Measurements from ENCODE around the gene RANBP3.

Gene RANBP3

GRCh38 chr19:6011206-6011605 lies 33.3 kb upstream of the RANBP3 start:
- H3K4me2 ChIP-seq (ENCODE audit: low read length): no peak overlapping the region
- no peaks in the 10 kb centered on the region for H3K9me3 ChIP-seq (ENCODE audit: low read length)
- TF ChIP-seq EZH2 (IDR thresholded peaks at IDR 0.05; ENCODE audit: borderline replicate concordance, low read length) (no peak), CTCF (IDR thresholded peaks at IDR 0.05; ENCODE audit: low read length) (no peak)
- H3K36me3 ChIP-seq (ENCODE audit: insufficient read depth, low read length): no peaks in the 10 kb centered on the region
- H4K20me1 ChIP-seq (ENCODE audit: insufficient read depth, low read length): no peaks in the 10 kb centered on the region
- H3K4me3 ChIP-seq (ENCODE audit: low read depth, low read length, poor library complexity, severe bottlenecking): no peak overlapping the region
- H3K9ac ChIP-seq (ENCODE audit: low read length): no peak overlapping the region
- H3F3A ChIP-seq (ENCODE audit: insufficient read depth, low read length): no peaks in the 10 kb centered on the region
- H3K4me1 ChIP-seq (ENCODE audit: insufficient read depth, low read length, severe bottlenecking): no peaks in the 10 kb centered on the region
- no peaks in the 10 kb centered on the region for H3K9me2 ChIP-seq (ENCODE audit: low read depth, low read length)
- no peaks in the 10 kb centered on the region for H3K79me2 ChIP-seq (ENCODE audit: insufficient read depth, low read length)
- no peak overlapping the region for H3K27ac ChIP-seq (ENCODE audit: low read depth, low read length, poor library complexity, severe bottlenecking)
- H2AFZ ChIP-seq (ENCODE audit: low read length): no peak overlapping the region
- 0 out of 2 replicates have a peak, but pooled peaks cover 3% of the 10 kb centered on the region for H3K27me3 ChIP-seq (ENCODE audit: insufficient read depth, low read length)

GRCh38 chr19:6010107-6010506 lies 32.2 kb upstream of the RANBP3 start:
- Histone ChIP-seq H3K4me3 (ENCODE audit: low read depth, low read length, poor library complexity, severe bottlenecking) (no peak overlapping the region), H3K9ac (ENCODE audit: low read length) (no peak overlapping the region), H2AFZ (ENCODE audit: low read length) (no peak overlapping the region), H3K9me3 (ENCODE audit: low read length) (no peaks in the 10 kb centered on the region), H3K36me3 (ENCODE audit: insufficient read depth, low read length) (no peaks in the 10 kb centered on the region), H3K79me2 (ENCODE audit: insufficient read depth, low read length) (no peaks in the 10 kb centered on the region), H3F3A (ENCODE audit: insufficient read depth, low read length) (no peaks in the 10 kb centered on the region), H3K4me2 (ENCODE audit: low read length) (no peak overlapping the region), H3K9me2 (ENCODE audit: low read depth, low read length) (no peaks in the 10 kb centered on the region), H3K4me1 (ENCODE audit: insufficient read depth, low read length, severe bottlenecking) (no peaks in the 10 kb centered on the region), H4K20me1 (ENCODE audit: insufficient read depth, low read length) (no peaks in the 10 kb centered on the region), H3K27ac (ENCODE audit: low read depth, low read length, poor library complexity, severe bottlenecking) (no peak overlapping the region), H3K27me3 (ENCODE audit: insufficient read depth, low read length) (0 out of 2 replicates have a peak, but pooled peaks cover 3% of the 10 kb centered on the region)
- no peak for TF ChIP-seq EZH2 (IDR thresholded peaks at IDR 0.05; ENCODE audit: borderline replicate concordance, low read length)
- TF ChIP-seq CTCF (IDR thresholded peaks at IDR 0.05; ENCODE audit: low read length): no peak

DNA sequence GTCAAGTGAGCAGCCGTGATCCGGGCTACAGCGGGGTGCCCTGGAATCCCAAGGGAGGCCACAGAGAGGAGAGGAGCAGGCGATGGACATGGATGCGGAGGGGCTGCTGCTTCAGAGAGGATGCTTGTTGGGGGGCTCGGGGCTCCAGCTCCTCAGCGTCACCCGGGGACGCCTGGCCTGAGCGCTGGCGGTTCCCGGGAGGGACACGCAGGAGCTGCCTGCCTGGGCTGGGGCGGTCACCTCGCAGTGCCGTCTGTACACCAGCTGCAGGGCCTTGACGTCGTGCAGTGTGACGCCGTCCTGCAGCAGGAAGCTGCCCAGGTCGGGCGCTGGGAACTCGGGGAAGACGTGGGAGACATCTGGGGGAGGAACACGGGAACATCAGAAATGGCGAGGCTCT lies 29.9 kb upstream of the RANBP3 start:
- H3K27ac ChIP-seq (ENCODE audit: low read depth, low read length, poor library complexity, severe bottlenecking): no peak overlapping the region
- no peak overlapping the region for H3K9ac ChIP-seq (ENCODE audit: low read length)
- H4K20me1 ChIP-seq (ENCODE audit: insufficient read depth, low read length): no peaks in the 10 kb centered on the region
- no peak overlapping the region for H3K4me2 ChIP-seq (ENCODE audit: low read length)
- H2AFZ ChIP-seq (ENCODE audit: low read length): no peak overlapping the region
- H3K79me2 ChIP-seq (ENCODE audit: insufficient read depth, low read length): no peaks in the 10 kb centered on the region
- no peaks in the 10 kb centered on the region for H3K4me1 ChIP-seq (ENCODE audit: insufficient read depth, low read length, severe bottlenecking)
- no peaks in the 10 kb centered on the region for H3K9me3 ChIP-seq (ENCODE audit: low read length)
- H3K9me2 ChIP-seq (ENCODE audit: low read depth, low read length): no peaks in the 10 kb centered on the region
- no peak overlapping the region for H3K4me3 ChIP-seq (ENCODE audit: low read depth, low read length, poor library complexity, severe bottlenecking)
- TF ChIP-seq EZH2 (IDR thresholded peaks at IDR 0.05; ENCODE audit: borderline replicate concordance, low read length): no peak
- no peak for TF ChIP-seq CTCF (IDR thresholded peaks at IDR 0.05; ENCODE audit: low read length)
- no peaks in the 10 kb centered on the region for H3F3A ChIP-seq (ENCODE audit: insufficient read depth, low read length)
- 0 out of 2 replicates have a peak, but pooled peaks cover 3% of the 10 kb centered on the region for H3K27me3 ChIP-seq (ENCODE audit: insufficient read depth, low read length)
- no peaks in the 10 kb centered on the region for H3K36me3 ChIP-seq (ENCODE audit: insufficient read depth, low read length)
